IMR-90 (cell line): ENCODE results near the gene PLCL1. TPM values are rescaled to one million over a fixed set of nuclear protein-coding genes. Genes with fewer than 3 reads are reported as not detected.

Experiments used
- ATAC-seq: fragments of 200-7000 bp; cut with Tn5 transposase; 2 replicates; pipeline ENCODE4 v1.9.1; 2020; ENCODE audit warnings: low read depth, mild to moderate bottlenecking, moderate library complexity
- BruUV-seq: library from RNA; stranded (reverse); fragments of 400-500 nt; replicated peaks from 2 replicates; lab custom pipeline; 2021; lab: Mats Ljungman, UMichigan
- CTCF ChIA-PET: fragments of 300-600 bp; formaldehyde crosslinking; extraction: SDS; loops from one replicate; lab custom pipeline; 2021; ENCODE audit warnings: antibody characterized with exemption; lab: Yijun Ruan, JAX
- POLR2A ChIA-PET: fragments of 300-600 bp; sonication (Branson Sonifier 250); formaldehyde crosslinking; loops from one replicate; lab custom pipeline; 2022; ENCODE audit warnings: antibody characterized with exemption; ENCODE audit not compliant: unreplicated experiment; lab: Charles Lee
- DNase-seq: peaks from one replicate; pipeline ENCODE4 v3.0.0; 2013
- H2AFZ ChIP-seq: replicated peaks from 2 replicates; pipeline ENCODE3; 2013; ENCODE audit warnings: low read length, mild to moderate bottlenecking; ENCODE audit not compliant: poor library complexity
- H2AK5ac ChIP-seq: 2 replicates; pipeline ENCODE4 v1.6.1; 2013; ENCODE audit warnings: low read depth, low read length, inconsistent platforms
- H2AK9ac ChIP-seq: replicated peaks from 2 replicates; pipeline ENCODE3; 2013; ENCODE audit warnings: mild to moderate bottlenecking, low read depth, low read length, moderate library complexity; ENCODE audit not compliant: poor library complexity
- H2BK120ac ChIP-seq: 2 replicates; pipeline ENCODE4 v1.6.1; 2013; ENCODE audit warnings: low read depth, low read length, inconsistent platforms
- H2BK15ac ChIP-seq: 3 replicates; pipeline ENCODE4 v1.6.1; 2013; ENCODE audit warnings: low read depth, low read length, inconsistent platforms
- H2BK20ac ChIP-seq: 2 replicates; pipeline ENCODE4 v1.6.1; 2013; ENCODE audit warnings: low read depth, mild to moderate bottlenecking, inconsistent platforms, low read length, moderate library complexity
- H2BK5ac ChIP-seq: 2 replicates; pipeline ENCODE4 v1.6.1; 2013; ENCODE audit warnings: mild to moderate bottlenecking, low read depth, low read length, inconsistent platforms; ENCODE audit not compliant: poor library complexity, severe bottlenecking
- H3K14ac ChIP-seq: replicated peaks from 2 replicates; pipeline ENCODE4 v1.6.1; 2013; ENCODE audit warnings: low read depth, low read length, inconsistent platforms
- H3K18ac ChIP-seq: 2 replicates; pipeline ENCODE4 v1.6.1; 2013; ENCODE audit warnings: low read depth, low read length, control low read depth
- H3K23ac ChIP-seq: 2 replicates; pipeline ENCODE4 v1.6.1; 2013; ENCODE audit warnings: low read depth, low read length, inconsistent platforms
- H3K27ac ChIP-seq: 2 replicates; pipeline ENCODE4 v1.5.1; 2013; ENCODE audit warnings: mild to moderate bottlenecking, control low read depth, low read length; ENCODE audit not compliant: insufficient read depth
- H3K27me3 ChIP-seq: 2 replicates; pipeline ENCODE4 v1.6.1; 2013; ENCODE audit warnings: low read length; ENCODE audit not compliant: control insufficient read depth, insufficient read depth
- H3K36me3 ChIP-seq: 2 replicates; pipeline ENCODE4 v1.6.1; 2013; ENCODE audit warnings: low read length, mixed read lengths; ENCODE audit not compliant: control insufficient read depth, insufficient read depth
- H3K4ac ChIP-seq: 2 replicates; pipeline ENCODE4 v1.6.1; 2013; ENCODE audit warnings: low read depth, low read length, inconsistent platforms
- H3K4me1 ChIP-seq: 2 replicates; pipeline ENCODE4 v1.6.1; 2013; ENCODE audit warnings: low read length, mixed read lengths; ENCODE audit not compliant: control insufficient read depth, insufficient read depth
- H3K4me2 ChIP-seq: 2 replicates; pipeline ENCODE4 v1.6.1; 2013; ENCODE audit warnings: low read depth, mild to moderate bottlenecking, control low read depth, low read length, moderate library complexity
- H3K4me3 ChIP-seq: 2 replicates; pipeline ENCODE4 v1.5.1; 2013; ENCODE audit warnings: low read depth, mild to moderate bottlenecking, control low read depth, low read length, moderate library complexity; ENCODE audit not compliant: insufficient read depth
- H3K56ac ChIP-seq: 2 replicates; pipeline ENCODE4 v1.6.1; 2013; ENCODE audit warnings: low read length, inconsistent platforms; ENCODE audit not compliant: insufficient read depth; ENCODE audit errors: extremely low read depth
- H3K79me1 ChIP-seq, 2 experiments: 2 replicates each; pipeline ENCODE4 v1.6.1; 2013; ENCODE audit warnings: low read length in 2 of 2, inconsistent platforms in 1 of 2, low read depth in 1 of 2
- H3K9ac ChIP-seq: 2 replicates; pipeline ENCODE4 v1.6.1; 2013; ENCODE audit warnings: low read depth, low read length, control low read depth
- H3K9me1 ChIP-seq: 2 replicates; pipeline ENCODE4 v1.6.1; 2013; ENCODE audit warnings: low read length, inconsistent platforms; ENCODE audit not compliant: insufficient read depth
- H3K9me3 ChIP-seq: 2 replicates; pipeline ENCODE4 v1.6.1; 2013; ENCODE audit warnings: low read length; ENCODE audit not compliant: control insufficient read depth, insufficient read depth
- H4K20me1 ChIP-seq: 2 replicates; pipeline ENCODE4 v1.6.1; 2013; ENCODE audit warnings: low read length, inconsistent platforms; ENCODE audit not compliant: insufficient read depth
- H4K5ac ChIP-seq: 2 replicates; pipeline ENCODE4 v1.6.1; 2013; ENCODE audit warnings: mild to moderate bottlenecking, low read depth, low read length, control low read depth
- H4K8ac ChIP-seq, 2 experiments: 2 replicates each; pipeline ENCODE4 v1.6.1; 2013; ENCODE audit warnings: low read depth in 2 of 2, low read length in 2 of 2, control low read depth in 1 of 2, inconsistent platforms in 1 of 2
- H4K91ac ChIP-seq: 2 replicates; pipeline ENCODE4 v1.6.1; 2013; ENCODE audit warnings: low read depth, low read length, inconsistent platforms; ENCODE audit not compliant: insufficient read depth
- BHLHE40 ChIP-seq: fragments of 150-350 bp; IDR thresholded peaks from 2 replicates; pipeline ENCODE4 v1.6.1; 2016; ENCODE audit warnings: mild to moderate bottlenecking, low read depth, low read length
- CEBPB ChIP-seq: IDR thresholded peaks from 2 replicates; pipeline ENCODE4 v1.6.1; 2012; ENCODE audit warnings: low read depth, low read length, improper control_type of control experiment
- CHD1 ChIP-seq: IDR thresholded peaks from 2 replicates; pipeline ENCODE4 v1.6.1; 2012; ENCODE audit warnings: low read depth, low read length, improper control_type of control experiment
- FOS ChIP-seq: fragments of 150-350 bp; IDR thresholded peaks from 2 replicates; pipeline ENCODE4 v1.6.1; 2016; ENCODE audit warnings: low read depth, low read length
- MAFK ChIP-seq: IDR thresholded peaks from 2 replicates; pipeline ENCODE4 v1.6.1; 2012; ENCODE audit warnings: low read depth, low read length, improper control_type of control experiment
- MAZ ChIP-seq: IDR thresholded peaks from 2 replicates; pipeline ENCODE4 v1.6.1; 2012; ENCODE audit warnings: low read depth, mild to moderate bottlenecking, low read length, improper control_type of control experiment, moderate library complexity, borderline replicate concordance
- MXI1 ChIP-seq: IDR thresholded peaks from 2 replicates; pipeline ENCODE4 v1.6.1; 2012; ENCODE audit warnings: low read depth, mild to moderate bottlenecking, low read length, moderate library complexity, borderline replicate concordance
- NFE2L2 ChIP-seq: fragments of 150-350 bp; IDR thresholded peaks from 2 replicates; pipeline ENCODE4 v1.6.1; 2016; ENCODE audit warnings: low read depth, mild to moderate bottlenecking, low read length
- POLR2A ChIP-seq: IDR thresholded peaks from 2 replicates; pipeline ENCODE4 v1.6.1; 2012; ENCODE audit warnings: mild to moderate bottlenecking, low read depth, low read length
- RAD21 ChIP-seq: IDR thresholded peaks from 2 replicates; pipeline ENCODE4 v1.6.1; 2012; ENCODE audit warnings: low read length, improper control_type of control experiment
- RCOR1 ChIP-seq: IDR thresholded peaks from 2 replicates; pipeline ENCODE4 v1.6.1; 2012; ENCODE audit warnings: mild to moderate bottlenecking, low read length, improper control_type of control experiment; ENCODE audit not compliant: insufficient replicate concordance
- RFX5 ChIP-seq: IDR thresholded peaks from 2 replicates; pipeline ENCODE4 v1.8.0; 2012; ENCODE audit warnings: low read depth, mild to moderate bottlenecking, low read length, moderate library complexity
- WGBS, 2 experiments: methylation state at CpG; one replicate each; pipeline versions ENCODE4 v1.1.5 to v1.1.7; 2013; ENCODE audit warnings: missing lambda C conversion rate in 2 of 2; ENCODE audit not compliant: insufficient read length in 1 of 2; ENCODE audit errors: extremely low coverage in 2 of 2; 5-methylcytosine and 5-hydroxymethylcytosine counted together
- dilution Hi-C: fragments of 300-500 bp; cut with HindIII; formaldehyde crosslinking; loops from one replicate; pipeline ENCODE4 v1.14.3; 2018; ENCODE audit warnings: low sequenced_read_pairs; ENCODE audit not compliant: unreplicated experiment
- in situ Hi-C: fragments of 300-500 bp; cut with MboI; formaldehyde crosslinking; loops from 3 replicates; pipeline ENCODE4 v1.14.3; 2019; ENCODE audit warnings: low sequenced_read_pairs, inconsistent platforms, mixed read lengths
- intact Hi-C: fragments of 100-400 bp; cut with micrococcal nuclease; formaldehyde crosslinking; loops from 2 replicates; pipeline ENCODE4 v1.10.0; 2022
- polyA plus RNA-seq, 3 experiments: library from polyadenylated mRNA; depleted of rRNA; stranded (reverse); fragments of >200 nt; gene quantifications; 2 replicates each; pipeline ENCODE4 v1.2.3, GENCODE V29; 2012; ENCODE audit warnings: low replicate concordance in 1 of 3
- total RNA-seq: library from RNA; depleted of rRNA; stranded (reverse); fragments of >200 nt; gene quantifications from 2 replicates; pipeline ENCODE4 v1.2.3, GENCODE V29; 2012
- TF ChIP-seq, protein P1 (sequence below): fragments of 150-350 bp; IDR thresholded peaks from 2 replicates; pipeline ENCODE4 v1.6.1; 2017; ENCODE audit warnings: mild to moderate bottlenecking, antibody characterized with exemption, low read length, low read depth
- TF ChIP-seq, protein P2 (sequence below): conservative IDR thresholded peaks from 2 replicates; pipeline ENCODE4 v1.5.1; 2012; ENCODE audit warnings: mild to moderate bottlenecking, low read depth, low read length, improper control_type of control experiment

Gene PLCL1
- total and polyA plus RNA-seq, 2 of the 4 experiments (the other 2 are of a cell fraction) = 0.14 to 0.18 TPM

DNA sequence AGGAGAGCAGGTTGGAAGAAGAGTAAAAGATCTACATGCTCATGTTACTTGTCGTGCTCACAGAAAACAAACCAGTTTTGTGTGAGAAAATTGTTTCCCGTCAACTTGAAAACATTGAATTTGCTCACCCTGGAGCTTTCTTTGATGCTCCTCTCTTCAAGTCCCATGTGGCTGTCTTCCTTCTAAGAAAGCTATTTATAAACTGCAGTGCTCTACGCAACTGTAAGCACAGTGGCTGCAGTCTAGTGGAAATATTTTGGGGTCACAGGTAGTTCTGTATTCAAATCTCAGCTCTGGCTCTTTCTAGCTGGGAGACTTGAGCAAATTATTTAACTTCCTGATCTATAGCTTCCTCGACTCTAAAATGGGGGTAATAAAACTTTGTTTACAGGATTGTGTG lies 211.8 kb downstream of the PLCL1 start:
- Histone ChIP-seq H2AK9ac (no peak overlapping the region), H4K91ac (no peak overlapping the region), H3K36me3 (no peaks in the 10 kb centered on the region), H3K9me3 (no peaks in the 10 kb centered on the region), H4K20me1 (no peaks in the 10 kb centered on the region), H3K18ac (no peak overlapping the region), H3K27me3 (no peaks in the 10 kb centered on the region), H2AFZ (no peak overlapping the region), H2AK5ac (no peak overlapping the region), H2BK120ac (no peak overlapping the region), H4K8ac (no peak overlapping the region), H3K9me1 (no peaks in the 10 kb centered on the region), H3K27ac (no peak overlapping the region), H3K23ac (no peak overlapping the region), H3K14ac (no peak overlapping the region), H3K4me1 (no peaks in the 10 kb centered on the region), H4K5ac (no peak overlapping the region), H3K56ac (no peak overlapping the region), H3K4ac (no peak overlapping the region), H3K79me1 (no peaks in the 10 kb centered on the region), H3K4me2 (no peak overlapping the region), H3K9ac (no peak overlapping the region), H2BK20ac (no peak overlapping the region), H3K4me3 (no peak overlapping the region), H2BK15ac (no peak overlapping the region), H2BK5ac (no peak overlapping the region)
- in situ Hi-C loops = no loop called here
- CTCF ChIA-PET = no interaction called here
- dilution Hi-C loops = no loop called here
- TF ChIP-seq RFX5 (no peak), NFE2L2 (no peak), CHD1 (no peak), MXI1 (no peak), BHLHE40 (no peak), POLR2A (no peak), CEBPB (no peak), RAD21 (no peak), MAFK (no peak), MAZ (no peak), RCOR1 (no peak), FOS (no peak)
- TF ChIP-seq, protein P1, sequence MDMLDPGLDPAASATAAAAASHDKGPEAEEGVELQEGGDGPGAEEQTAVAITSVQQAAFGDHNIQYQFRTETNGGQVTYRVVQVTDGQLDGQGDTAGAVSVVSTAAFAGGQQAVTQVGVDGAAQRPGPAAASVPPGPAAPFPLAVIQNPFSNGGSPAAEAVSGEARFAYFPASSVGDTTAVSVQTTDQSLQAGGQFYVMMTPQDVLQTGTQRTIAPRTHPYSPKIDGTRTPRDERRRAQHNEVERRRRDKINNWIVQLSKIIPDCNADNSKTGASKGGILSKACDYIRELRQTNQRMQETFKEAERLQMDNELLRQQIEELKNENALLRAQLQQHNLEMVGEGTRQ = no peak
- TF ChIP-seq, protein P2, sequence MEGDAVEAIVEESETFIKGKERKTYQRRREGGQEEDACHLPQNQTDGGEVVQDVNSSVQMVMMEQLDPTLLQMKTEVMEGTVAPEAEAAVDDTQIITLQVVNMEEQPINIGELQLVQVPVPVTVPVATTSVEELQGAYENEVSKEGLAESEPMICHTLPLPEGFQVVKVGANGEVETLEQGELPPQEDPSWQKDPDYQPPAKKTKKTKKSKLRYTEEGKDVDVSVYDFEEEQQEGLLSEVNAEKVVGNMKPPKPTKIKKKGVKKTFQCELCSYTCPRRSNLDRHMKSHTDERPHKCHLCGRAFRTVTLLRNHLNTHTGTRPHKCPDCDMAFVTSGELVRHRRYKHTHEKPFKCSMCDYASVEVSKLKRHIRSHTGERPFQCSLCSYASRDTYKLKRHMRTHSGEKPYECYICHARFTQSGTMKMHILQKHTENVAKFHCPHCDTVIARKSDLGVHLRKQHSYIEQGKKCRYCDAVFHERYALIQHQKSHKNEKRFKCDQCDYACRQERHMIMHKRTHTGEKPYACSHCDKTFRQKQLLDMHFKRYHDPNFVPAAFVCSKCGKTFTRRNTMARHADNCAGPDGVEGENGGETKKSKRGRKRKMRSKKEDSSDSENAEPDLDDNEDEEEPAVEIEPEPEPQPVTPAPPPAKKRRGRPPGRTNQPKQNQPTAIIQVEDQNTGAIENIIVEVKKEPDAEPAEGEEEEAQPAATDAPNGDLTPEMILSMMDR = no peak
- DNase-seq = no peak
- POLR2A ChIA-PET = no interaction called here
- no TSS peak for BruUV-seq
- intact Hi-C loops = no loop called here
- no peak for ATAC-seq
- 60% methylated on average over 1 of the region's 4 CpGs; no CpG with 5 or more reads in 1 of the 2 experiments for WGBS, 2 experiments
